Liver (tissue), 9 donors: ENCODE measurements around the gene TOMM20. TPM values are rescaled to one million over a fixed set of nuclear protein-coding genes. Genes with fewer than 3 reads are reported as not detected.

Experiments
- DNase-seq: peaks from one replicate; pipeline ENCODE4 v3.0.0-alpha.2; 2017; ENCODE audit warnings: low spot score
- H3K27ac ChIP-seq, 2 donors: one replicate each; pipeline ENCODE4 v1.7.0; 2013; ENCODE audit warnings: inconsistent platforms in 2 of 2, low read length in 2 of 2, control low read depth in 1 of 2, low read depth in 1 of 2, mild to moderate bottlenecking in 1 of 2
- H3K27me3 ChIP-seq, 4 donors: one replicate each; pipeline versions ENCODE4 v1.6.1 to v1.7.0; 2013; ENCODE audit warnings: low read length in 3 of 4, inconsistent platforms in 1 of 4, mild to moderate bottlenecking in 1 of 4, moderate library complexity in 1 of 4; ENCODE audit not compliant: control insufficient read depth in 4 of 4, insufficient read depth in 4 of 4
- H3K36me3 ChIP-seq, 4 donors: one replicate each; pipeline versions ENCODE4 v1.6.1 to v1.7.0; 2013; ENCODE audit warnings: low read length in 3 of 4, mild to moderate bottlenecking in 3 of 4, low read depth in 1 of 4, moderate library complexity in 1 of 4; ENCODE audit not compliant: control insufficient read depth in 4 of 4, insufficient read depth in 3 of 4
- H3K4me1 ChIP-seq, 4 donors: one replicate each; pipeline versions ENCODE4 v1.6.1 to v1.7.0; 2013; ENCODE audit warnings: low read length in 3 of 4, mild to moderate bottlenecking in 3 of 4, moderate library complexity in 1 of 4; ENCODE audit not compliant: control insufficient read depth in 4 of 4, insufficient read depth in 4 of 4
- H3K4me3 ChIP-seq, 3 donors: one replicate each; pipeline versions ENCODE4 v1.6.1 to v1.7.0; 2013; ENCODE audit warnings: low read length in 3 of 3, control low read depth in 1 of 3, low read depth in 1 of 3, mild to moderate bottlenecking in 1 of 3
- H3K9ac ChIP-seq, 2 donors: one replicate each; pipeline ENCODE4 v1.7.0; 2013; ENCODE audit warnings: low read length in 2 of 2, mild to moderate bottlenecking in 2 of 2, moderate library complexity in 2 of 2, control low read depth in 1 of 2, low read depth in 1 of 2
- H3K9me3 ChIP-seq, 4 donors: one replicate each; pipeline versions ENCODE4 v1.6.1 to v1.7.0; 2013; ENCODE audit warnings: low read length in 3 of 4; ENCODE audit not compliant: control insufficient read depth in 4 of 4
- ATF3 ChIP-seq: IDR thresholded peaks from 2 replicates; pipeline ENCODE4 v1.6.1; 2016; ENCODE audit warnings: antibody characterized with exemption
- CTCF ChIP-seq: fragments of 150-350 bp; IDR thresholded peaks from 2 replicates; pipeline ENCODE4 v1.5.1; 2017; ENCODE audit warnings: improper control_type of control experiment, low read depth, low read length; ENCODE audit not compliant: missing input control
- EGR1 ChIP-seq, 2 donors: IDR thresholded peaks; 2 replicates each; pipeline ENCODE4 v1.6.1; 2016 to 2018; ENCODE audit warnings: antibody characterized with exemption in 2 of 2, low read depth in 2 of 2
- FOXA2 ChIP-seq: IDR thresholded peaks from 2 replicates; pipeline ENCODE4 v1.6.1; 2016; ENCODE audit warnings: antibody characterized with exemption
- GABPA ChIP-seq, 2 donors: IDR thresholded peaks in 1 of 2; conservative IDR thresholded peaks in 1 of 2; 2 replicates each; pipeline ENCODE4 v1.6.1; 2016; ENCODE audit warnings: antibody characterized with exemption in 2 of 2, mild to moderate bottlenecking in 1 of 2, moderate library complexity in 1 of 2
- HNF4A ChIP-seq, 2 donors: conservative IDR thresholded peaks; 2 replicates each; pipeline ENCODE4 v1.6.1; 2016; ENCODE audit warnings: antibody characterized with exemption in 2 of 2, mild to moderate bottlenecking in 2 of 2
- HNF4G ChIP-seq: IDR thresholded peaks from 2 replicates; pipeline ENCODE4 v1.6.1; 2016; ENCODE audit warnings: antibody characterized with exemption
- JUND ChIP-seq, 2 donors: IDR thresholded peaks; 2 replicates each; pipeline ENCODE4 v1.6.1; 2016; ENCODE audit warnings: antibody characterized with exemption in 2 of 2
- NR2F2 ChIP-seq: IDR thresholded peaks from 2 replicates; pipeline ENCODE4 v1.6.1; 2016; ENCODE audit warnings: antibody characterized with exemption
- RAD21 ChIP-seq, 2 donors: IDR thresholded peaks; 2 replicates each; pipeline ENCODE4 v1.6.1; 2016; ENCODE audit warnings: antibody characterized with exemption in 2 of 2, mild to moderate bottlenecking in 2 of 2
- RXRA ChIP-seq, 2 donors: IDR thresholded peaks; 2 replicates each; pipeline ENCODE4 v1.6.1; 2017 to 2018; ENCODE audit warnings: antibody characterized with exemption in 2 of 2, mild to moderate bottlenecking in 1 of 2
- SP1 ChIP-seq: IDR thresholded peaks from 2 replicates; pipeline ENCODE4 v1.6.1; 2018; ENCODE audit warnings: antibody characterized with exemption, mild to moderate bottlenecking
- YY1 ChIP-seq: IDR thresholded peaks from 2 replicates; pipeline ENCODE4 v1.6.1; 2016; ENCODE audit warnings: antibody characterized with exemption, mild to moderate bottlenecking
- ZBTB33 ChIP-seq: IDR thresholded peaks from 2 replicates; pipeline ENCODE4 v1.6.1; 2016; ENCODE audit warnings: antibody characterized with exemption
- WGBS: extraction: QIAGEN DNeasy Blood & Tissue Kit; methylation state at CpG from one replicate; pipeline ENCODE4 v1.1.7; 2013; 5-methylcytosine and 5-hydroxymethylcytosine counted together
- polyA plus RNA-seq, 2 donors: library from polyadenylated mRNA; stranded (reverse) in 1 of 2; unstranded in 1 of 2; fragments of 200-250 nt in 1 of 2; fragments of >200 nt in 1 of 2; fragmentation: Nextera tagmentation in 1 of 2; extraction: Ambion mirVana in 1 of 2; gene quantifications; one replicate each; pipeline versions ENCODE4 v1.2.1 to v1.2.3, GENCODE V29; 2013 to 2015
- total RNA-seq, 2 donors: library from RNA; depleted of rRNA; stranded (reverse); fragments of >200 nt; gene quantifications; one replicate each; pipeline ENCODE4 v1.2.3, GENCODE V29; 2014
- donor health status: healthy.
- donor health status: healthy.
- donor health status: healthy.
- donor health status: healthy.
- donor health status: healthy.

Gene TOMM20
- total and polyA plus RNA-seq, 4 donors: 33.4 to 74.4 (median 39.1) TPM

GRCh38 chr1:235112297-235113182 lies 16.1 kb downstream of the TOMM20 start:
- H3K27ac ChIP-seq: no peak overlapping the region
- TF ChIP-seq RXRA (IDR thresholded peaks at IDR 0.05) (peak in 1 of 2 donors; percentile 14), JUND (IDR thresholded peaks at IDR 0.05) (no peak), HNF4A (conservative IDR thresholded peaks at IDR 0.05) (peak in 1 of 2 donors; percentile 45)
- H3K9me3 ChIP-seq: peaks cover 0 to 3% (median 0%) of the 10 kb centered on the region in 4 donors
- H3K27me3 ChIP-seq: no peaks in the 10 kb centered on the region
- H3K4me1 ChIP-seq: no peaks in the 10 kb centered on the region
- no peak overlapping the region for H3K4me3 ChIP-seq
- H3K36me3 ChIP-seq: peaks cover 16 to 69% (median 36%) of the 10 kb centered on the region in 4 donors
- no peak for DNase-seq
- 86% methylated on average over 6 of the region's 6 CpGs for WGBS
- H3K9ac ChIP-seq: no peak overlapping the region

- Histone ChIP-seq H3K9ac (no peak overlapping the region), H3K4me3 (no peak overlapping the region), H3K9me3 (peaks cover 0 to 3% (median 0%) of the 10 kb centered on the region in 4 donors), H3K4me1 (no peaks in the 10 kb centered on the region), H3K27ac (no peak overlapping the region), H3K27me3 (no peaks in the 10 kb centered on the region), H3K36me3 (peaks cover 16 to 64% (median 32%) of the 10 kb centered on the region in 4 donors)
- TF ChIP-seq RAD21 (IDR thresholded peaks at IDR 0.05) (no peak), HNF4A (conservative IDR thresholded peaks at IDR 0.05) (no peak), CTCF (no peak), FOXA2 (no peak), HNF4G (no peak), NR2F2 (no peak), SP1 (no peak), ZBTB33 (no peak), YY1 (no peak), ATF3 (no peak), GABPA (IDR thresholded peaks at IDR 0.05 in 1 of 2, conservative IDR thresholded peaks at IDR 0.05 in 1 of 2) (no peak), RXRA (IDR thresholded peaks at IDR 0.05) (no peak), EGR1 (IDR thresholded peaks at IDR 0.05; ENCODE audit: low read depth in 2 of 2) (no peak)
- WGBS: 98% methylated on average over 3 of the region's 3 CpGs
- DNase-seq: no peak
Observed at GRCh38 chr1:235111107-235111506, 17.5 kb downstream of the TOMM20 start.
